HG03280 (cell line): Measurements from ENCODE around the gene A2ML1.
"Not testable (repeated sequence)": the region's sequence is repeated elsewhere in the genome, so short reads cannot be mapped to it uniquely, and the experiment has no call there.

Source experiments
- ATAC-seq: cut with Tn5 transposase; IDR thresholded peaks from one replicate; pipeline ENCODE4 v1.9.1; 2021; ENCODE audit warnings: mild to moderate bottlenecking, moderate library complexity; ENCODE audit not compliant: unreplicated experiment

Gene A2ML1

DNA sequence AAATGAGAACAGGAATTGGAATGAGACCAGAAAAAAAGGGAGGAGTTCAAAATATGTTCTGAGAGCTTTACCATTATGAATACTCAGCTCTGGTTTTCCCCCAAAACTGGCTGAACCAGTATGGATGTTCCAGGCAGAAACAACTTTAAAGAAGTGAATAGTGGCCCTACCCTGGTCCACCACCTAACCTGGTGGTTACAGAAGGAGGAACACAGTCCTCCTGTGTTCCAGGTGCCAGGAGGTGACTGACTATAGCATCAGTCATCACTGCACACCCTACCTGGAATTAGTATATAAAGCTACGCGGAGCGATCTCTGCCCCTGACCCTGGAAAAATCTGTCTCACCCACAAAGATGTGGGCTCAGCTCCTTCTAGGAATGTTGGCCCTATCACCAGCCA lies at the start of gene A2ML1:
Gene A2ML1 (plus strand): TSS at position 324 of the 400 bp plus-strand sequence. CDS start 31 bp downstream, at position 355.
- no peak for ATAC-seq

DNA sequence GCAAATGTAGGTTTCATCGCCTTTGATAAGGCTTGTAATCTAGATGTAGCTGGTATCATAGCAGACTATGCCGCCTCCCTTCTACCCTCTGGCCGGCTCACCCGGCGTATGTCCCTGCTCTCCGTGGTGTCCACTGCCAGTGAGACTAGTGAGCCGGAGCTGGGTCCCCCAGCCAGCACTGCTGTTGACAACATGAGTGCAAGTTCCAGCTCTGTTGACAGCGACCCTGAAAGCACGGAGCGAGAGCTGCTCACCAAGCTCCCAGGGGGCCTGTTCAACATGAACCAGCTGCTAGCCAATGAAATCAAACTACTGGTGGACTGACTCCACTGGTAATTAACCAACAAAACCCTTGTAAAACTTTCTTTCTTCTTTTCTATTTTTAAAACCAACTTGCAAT lies 49.0 kb upstream of the A2ML1 start:
- no peak for ATAC-seq

DNA sequence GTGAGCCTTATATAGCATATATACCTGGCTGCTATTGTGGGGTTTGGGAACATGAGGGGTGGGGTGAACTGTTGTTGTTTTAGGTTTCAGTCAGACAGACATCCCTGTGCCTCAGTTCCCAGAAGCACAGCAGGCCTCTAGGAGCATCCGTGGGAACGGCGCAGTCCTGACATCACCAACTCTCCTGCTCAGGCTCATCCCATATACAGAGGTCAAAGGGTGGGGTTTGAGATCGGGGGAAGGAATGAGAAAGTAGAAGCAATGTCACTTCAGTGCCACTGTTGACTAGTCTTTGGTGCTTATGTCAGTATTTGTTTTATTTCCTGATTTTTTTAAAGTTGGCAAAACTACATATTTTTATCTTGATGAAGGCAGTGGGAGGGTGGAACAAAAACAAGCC lies 43.1 kb upstream of the A2ML1 start:
- ATAC-seq = no peak

DNA sequence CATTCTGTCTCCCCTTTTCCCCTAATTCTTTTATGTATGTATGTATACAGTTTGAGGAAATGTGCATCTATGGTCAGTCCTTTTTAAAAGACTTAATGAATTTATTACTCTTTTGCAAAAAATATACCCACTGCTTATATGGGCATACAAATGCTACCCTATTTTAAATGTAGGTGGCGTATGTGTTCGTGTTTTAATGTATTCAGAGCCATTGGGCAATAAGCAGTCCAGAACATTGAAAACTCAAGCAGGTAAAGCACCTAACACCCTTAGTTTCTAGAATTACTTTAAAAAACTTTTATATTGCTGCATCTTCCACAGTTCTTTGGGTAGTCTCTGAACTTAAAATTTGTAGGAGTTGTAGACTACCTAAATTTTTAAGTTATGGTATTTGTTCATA lies 42.6 kb upstream of the A2ML1 start:
- ATAC-seq = no peak

DNA sequence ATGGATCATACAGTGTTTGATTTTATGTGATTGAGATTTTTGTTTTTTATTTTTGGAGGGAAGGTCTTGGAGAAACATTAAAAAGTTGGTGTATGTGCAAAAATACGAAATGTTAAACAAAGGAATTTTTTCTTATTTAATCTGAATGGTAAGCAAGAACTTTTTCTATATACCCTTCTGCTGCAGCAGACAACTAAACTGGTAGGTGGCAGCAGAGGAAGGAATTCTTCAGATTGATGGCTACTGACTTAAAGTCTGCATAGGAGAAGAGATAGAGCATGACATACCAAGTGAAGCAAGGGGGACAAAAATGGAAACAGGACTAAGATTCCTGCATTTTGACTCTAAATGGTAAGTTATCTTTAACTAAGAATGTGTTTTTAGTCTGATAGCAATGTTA lies 42.0 kb upstream of the A2ML1 start:
- ATAC-seq = no peak

DNA sequence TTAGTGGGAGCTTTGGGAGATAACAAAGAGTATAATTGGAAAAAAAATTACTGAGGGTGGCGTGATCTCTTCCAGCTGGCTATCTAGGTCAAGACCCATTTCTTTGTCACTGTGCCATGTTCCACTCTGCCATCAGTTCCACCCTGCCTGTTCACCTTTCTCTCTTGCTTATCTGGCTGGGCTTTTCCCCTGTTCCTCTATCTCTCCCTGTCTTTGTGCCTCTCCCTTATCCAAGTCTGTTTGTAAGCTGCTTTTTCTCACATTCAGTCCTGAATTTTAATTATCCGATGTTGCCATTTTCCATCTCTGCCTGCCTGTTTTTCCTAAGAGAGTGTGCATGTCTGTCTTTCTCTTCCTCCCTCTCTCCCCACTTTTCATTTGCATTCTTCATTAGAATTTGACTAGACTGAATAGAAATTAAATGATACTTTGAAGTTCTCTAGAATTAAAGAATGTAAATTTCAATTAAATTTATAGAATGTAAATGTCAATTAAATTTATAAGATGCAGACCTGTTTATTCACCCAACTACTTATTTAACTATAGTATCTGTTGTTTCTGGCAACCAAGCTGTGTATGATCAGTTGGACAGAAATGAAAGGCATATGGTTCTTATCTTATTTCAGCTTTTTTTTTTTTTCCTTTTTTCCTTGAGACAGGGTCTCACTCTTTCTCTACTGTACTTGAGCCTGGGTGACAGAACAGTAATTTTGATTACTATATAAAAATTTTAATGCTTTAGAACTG lies 40.9 kb upstream of the A2ML1 start:
- no peak for ATAC-seq

DNA sequence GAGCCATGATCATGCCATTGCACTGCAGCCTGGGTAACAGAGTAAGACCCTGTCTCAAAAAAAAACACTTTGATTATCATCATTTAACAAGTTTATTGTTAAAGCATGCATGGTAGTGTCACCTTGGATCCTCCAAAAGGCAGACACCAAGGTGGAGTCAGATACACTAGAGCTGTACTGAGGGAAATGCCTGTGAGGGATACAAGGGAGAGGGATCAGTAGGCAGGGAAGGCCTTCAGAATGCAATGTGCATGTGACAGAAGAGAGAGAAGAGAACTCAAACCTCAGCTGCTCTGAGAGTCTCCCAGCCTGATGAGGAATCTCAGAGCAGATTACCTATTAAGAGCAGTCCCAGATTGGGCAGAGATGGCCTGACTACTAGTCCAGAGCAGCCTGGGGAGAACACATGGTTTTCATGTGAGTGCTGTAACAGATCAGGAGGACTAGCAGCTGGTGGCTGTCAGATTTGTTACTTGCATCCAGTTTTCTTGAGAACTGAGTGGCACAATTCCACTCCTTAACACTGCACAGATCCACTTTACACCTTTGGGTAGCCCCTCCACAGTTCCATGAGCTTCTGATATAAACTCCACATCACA lies 38.0 kb upstream of the A2ML1 start:
- ATAC-seq = no peak

DNA sequence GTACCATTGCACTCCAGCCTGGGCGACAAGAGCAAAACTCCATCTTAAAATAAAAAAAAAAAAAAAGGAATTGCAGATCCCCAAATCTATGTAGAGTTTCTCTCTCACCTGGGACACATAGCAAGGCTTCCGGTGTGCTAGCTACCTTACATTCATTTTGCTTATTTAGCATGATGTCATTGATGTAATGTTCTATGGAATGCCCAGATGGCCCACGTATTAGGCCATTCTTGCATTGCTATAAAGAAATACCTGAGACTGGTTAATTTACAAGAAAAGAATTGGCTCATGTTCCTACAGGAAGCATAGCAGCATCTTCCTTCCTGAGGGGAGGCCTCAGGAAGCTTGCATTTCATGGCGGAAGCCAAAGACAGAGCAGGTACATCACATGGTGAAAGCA lies 36.9 kb upstream of the A2ML1 start:
- ATAC-seq = no peak

DNA sequence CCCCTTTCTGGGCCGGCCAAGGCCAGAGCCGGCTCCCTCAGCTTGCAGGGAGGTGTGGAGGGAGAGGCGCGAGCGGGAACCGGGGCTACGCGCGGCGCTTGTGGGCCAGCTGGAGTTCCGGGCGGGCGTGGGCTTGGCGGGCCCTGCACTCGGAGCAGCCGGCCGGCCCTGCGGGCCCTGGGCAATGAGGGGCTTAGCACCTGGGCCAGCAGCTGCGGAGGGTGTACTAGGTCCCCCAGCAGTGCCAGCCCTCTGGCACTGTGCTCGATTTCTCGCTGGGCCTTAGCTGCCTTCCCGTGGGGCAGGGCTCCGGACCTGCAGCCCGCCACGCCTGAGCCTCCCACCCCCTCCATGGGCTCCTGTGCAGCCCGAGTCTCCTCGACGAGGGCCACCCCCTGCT lies 35.2 kb upstream of the A2ML1 start:
- ATAC-seq = not testable (repeated sequence)

DNA sequence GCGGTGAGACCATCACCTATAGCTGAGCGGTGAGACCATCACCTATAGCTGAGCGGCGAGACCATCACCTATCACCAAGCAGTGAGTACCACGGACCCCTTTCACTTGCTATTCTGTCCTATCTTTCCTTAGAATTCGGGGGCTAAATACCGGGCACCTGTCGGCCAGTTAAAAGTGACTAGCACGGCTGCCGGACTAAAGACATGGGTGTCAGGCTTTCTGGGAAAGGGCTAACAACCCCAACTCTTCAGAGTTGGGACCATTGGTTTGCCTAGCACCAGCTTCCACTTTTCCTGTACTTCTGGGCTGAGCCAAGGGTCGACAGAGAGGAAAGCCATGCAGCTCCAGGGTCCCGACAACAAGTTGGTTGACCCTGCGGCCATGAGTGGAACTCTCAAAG lies 33.7 kb upstream of the A2ML1 start:
- not testable (repeated sequence) for ATAC-seq

DNA sequence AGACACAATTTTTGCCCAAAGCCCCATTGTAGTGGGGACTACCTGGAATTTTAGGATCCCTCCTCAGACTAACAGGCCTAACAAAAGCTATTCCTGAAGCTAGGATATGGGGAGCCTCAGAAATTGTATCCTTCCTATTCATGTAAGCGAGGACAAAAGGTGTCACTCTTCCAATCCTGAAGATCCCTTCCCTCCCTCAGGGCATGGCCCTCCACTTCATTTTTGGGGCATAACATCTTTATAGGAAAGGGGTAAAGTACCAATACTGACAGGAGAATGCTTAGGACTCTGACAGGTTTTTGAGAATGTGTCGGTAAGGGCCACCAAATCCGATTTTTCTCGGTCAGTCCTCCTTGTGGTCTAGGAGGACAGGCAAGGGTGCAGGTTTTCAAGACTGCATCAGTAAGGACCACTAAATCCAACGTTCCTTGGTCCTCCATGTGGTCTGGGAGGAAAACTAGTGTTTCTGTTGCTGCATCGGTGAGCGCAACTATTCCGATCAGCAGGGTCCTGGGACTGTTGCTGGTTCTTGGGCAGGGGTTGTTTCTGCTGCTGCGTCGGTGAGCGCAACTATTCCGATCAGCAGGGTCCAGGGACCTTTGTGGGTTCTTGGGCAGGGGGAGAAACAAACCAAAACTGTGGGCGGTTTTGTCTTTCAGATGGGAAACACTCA lies 32.9 kb upstream of the A2ML1 start:
- not testable (repeated sequence) for ATAC-seq

DNA sequence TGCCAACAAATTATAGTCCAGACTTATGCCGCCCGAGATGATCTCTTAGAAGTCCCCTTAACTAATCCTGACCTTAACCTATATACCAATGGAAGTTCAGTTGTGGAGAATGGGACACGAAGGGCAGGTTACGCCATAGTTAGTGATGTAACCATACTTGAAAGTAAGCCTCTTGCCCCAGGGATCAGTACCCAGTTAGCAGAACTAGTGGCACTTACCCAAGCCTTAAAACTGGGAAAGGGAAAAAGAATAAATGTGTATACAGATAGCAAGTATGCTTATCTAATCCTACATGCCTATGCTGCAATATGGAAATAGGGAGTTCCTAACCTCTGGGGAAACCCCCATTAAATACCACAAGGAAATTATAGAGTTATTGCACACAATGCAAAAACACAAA lies 29.2 kb upstream of the A2ML1 start:
- not testable (repeated sequence) for ATAC-seq

DNA sequence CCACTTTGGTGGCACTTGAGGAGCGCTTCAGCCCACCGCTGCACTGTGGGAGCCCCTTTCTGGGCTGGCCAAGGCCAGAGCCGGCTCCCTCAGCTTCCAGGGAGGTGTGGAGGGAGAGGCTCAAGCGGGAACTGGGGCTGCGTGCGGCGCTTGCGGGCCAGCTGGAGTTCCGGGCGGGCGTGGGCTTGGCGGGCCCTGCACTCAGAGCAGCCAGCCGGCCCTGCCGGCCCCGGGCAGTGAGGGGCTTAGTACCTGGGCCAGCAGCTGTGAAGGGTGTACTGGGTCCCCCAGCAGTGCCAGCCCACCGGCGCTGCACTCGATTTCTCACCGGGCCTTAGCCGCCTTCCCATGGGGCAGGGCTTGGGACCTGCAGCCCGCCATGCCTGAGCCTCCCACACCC lies 27.8 kb upstream of the A2ML1 start:
- ATAC-seq = not testable (repeated sequence)

DNA sequence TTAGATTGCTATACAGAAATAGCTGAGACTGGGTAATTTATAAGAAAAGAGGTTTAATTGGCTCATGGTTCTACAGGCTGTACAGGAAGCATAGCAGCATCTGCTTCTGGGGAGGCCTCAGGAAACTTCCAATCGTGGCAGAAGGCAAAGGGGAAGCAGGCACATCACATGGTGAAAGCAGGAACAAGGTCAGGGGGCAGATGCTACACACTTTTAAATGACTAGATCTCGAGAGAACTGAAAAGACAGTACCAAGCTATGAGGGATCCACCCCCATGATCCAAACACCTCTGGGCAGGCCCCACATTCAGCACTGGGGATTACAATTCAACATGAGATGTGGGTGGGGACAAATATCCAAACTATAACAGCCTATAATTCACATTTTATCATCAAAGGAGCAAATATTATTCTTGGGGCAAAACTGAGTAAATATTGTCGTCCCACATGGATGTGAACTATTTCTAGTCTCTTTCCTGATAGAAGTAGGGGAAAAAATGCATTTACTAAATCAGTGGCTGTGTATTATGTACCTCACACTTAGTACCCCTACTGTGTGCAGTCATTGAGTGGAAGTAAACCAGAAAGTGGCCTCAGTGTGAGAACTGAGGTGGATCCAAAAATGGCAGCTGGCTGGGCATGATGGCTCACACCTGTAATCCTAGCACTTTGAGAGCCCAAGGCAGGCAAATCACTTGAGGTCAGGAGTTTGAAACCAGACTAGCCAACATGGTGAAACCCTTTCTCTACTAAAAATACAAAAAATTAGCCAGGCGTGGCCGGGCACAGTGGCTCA lies 25.4 kb upstream of the A2ML1 start:
- no peak for ATAC-seq

DNA sequence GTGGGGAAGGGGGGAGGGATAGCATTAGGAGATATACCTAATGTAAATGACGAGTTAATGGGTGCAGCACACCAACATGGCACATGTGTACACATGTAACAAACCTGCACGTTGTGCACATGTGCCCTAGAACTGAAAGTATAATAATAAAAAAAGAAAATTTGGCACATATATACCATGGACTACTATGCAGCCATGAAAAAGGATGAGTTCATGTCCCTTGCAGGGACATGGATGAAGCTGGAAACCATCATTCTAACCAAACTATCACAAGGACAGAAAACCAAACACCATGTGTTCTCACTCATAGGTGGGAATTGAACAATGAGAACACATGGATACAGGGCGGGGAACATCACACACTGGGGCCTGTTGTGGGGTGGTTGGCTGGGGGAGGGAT lies 21.2 kb upstream of the A2ML1 start:
- not testable (repeated sequence) for ATAC-seq

DNA sequence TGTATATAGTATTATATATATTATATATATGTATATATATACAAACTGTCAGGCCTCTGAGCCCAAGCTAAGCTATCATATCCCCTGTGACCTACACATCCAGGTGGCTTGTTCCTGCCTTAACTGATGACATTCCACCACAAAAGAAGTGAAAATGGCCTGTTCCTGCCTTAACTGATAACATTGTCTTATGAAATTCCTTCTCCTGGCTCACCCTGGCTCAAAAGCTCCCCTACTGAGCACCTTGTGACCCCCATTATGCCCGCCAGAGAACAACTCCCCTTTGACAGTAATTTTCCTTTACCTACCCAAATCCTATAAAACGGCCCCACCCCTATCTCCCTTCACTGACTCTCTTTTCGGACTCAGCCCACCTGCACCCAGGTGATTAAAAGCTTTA lies 17.6 kb upstream of the A2ML1 start:
- ATAC-seq = not testable (repeated sequence)

DNA sequence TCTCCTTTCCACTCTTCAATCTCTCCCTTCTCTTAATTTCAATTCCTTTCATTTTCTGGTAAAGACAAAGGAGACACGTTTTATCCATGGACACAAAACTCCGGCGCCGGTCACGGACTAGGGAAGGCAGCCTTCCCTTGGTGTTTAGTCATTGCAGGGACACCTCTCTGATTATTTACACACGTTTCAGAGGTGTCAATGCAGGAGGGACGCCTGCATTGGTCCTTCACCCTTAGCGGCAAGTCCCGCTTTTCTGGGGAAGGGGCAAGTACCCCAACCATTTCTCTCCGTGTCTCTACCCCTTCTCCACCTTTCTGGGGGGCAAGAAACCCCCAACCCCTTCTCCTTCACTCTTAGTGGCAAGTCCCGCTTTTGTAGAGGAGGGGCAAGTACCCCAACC lies 16.9 kb upstream of the A2ML1 start:
- ATAC-seq = not testable (repeated sequence)

DNA sequence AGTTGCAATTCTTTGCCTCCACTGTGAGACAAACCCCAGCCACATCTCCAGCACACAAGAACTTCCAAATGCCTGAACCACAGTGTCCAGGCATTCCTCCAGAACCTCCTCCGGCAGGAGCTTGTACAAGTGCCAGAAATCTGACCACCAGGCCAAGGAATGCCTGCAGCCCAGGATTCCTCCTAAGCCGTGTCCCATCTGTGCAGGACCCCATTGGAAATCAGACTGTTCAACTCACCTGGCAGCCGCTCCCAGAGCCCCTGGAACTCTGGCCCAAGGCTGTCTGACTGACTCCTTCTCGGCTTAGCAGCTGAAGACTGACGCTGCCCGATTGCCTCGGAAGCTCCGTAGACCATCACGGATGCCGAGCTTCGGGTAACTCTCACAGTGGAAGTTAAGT lies 15.3 kb upstream of the A2ML1 start:
- ATAC-seq = not testable (repeated sequence)

DNA sequence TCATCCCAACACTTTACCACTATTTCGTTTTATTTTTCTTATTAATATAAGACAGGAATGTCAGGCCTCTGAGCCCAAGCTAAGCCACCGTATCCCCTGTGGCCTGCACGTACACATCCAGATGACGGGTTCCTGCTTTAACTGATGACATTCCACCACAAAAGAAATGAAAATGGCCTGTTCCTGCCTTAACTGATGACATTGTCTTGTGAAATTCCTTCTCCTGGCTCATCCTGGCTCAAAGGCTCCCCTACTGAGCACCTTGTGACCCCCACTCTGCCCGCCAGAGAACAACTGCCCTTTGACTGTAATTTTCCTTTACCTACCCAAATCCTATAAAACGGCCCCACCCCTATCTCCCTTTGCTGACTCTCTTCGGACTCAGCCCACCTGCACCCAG lies 12.3 kb upstream of the A2ML1 start:
- not testable (repeated sequence) for ATAC-seq

DNA sequence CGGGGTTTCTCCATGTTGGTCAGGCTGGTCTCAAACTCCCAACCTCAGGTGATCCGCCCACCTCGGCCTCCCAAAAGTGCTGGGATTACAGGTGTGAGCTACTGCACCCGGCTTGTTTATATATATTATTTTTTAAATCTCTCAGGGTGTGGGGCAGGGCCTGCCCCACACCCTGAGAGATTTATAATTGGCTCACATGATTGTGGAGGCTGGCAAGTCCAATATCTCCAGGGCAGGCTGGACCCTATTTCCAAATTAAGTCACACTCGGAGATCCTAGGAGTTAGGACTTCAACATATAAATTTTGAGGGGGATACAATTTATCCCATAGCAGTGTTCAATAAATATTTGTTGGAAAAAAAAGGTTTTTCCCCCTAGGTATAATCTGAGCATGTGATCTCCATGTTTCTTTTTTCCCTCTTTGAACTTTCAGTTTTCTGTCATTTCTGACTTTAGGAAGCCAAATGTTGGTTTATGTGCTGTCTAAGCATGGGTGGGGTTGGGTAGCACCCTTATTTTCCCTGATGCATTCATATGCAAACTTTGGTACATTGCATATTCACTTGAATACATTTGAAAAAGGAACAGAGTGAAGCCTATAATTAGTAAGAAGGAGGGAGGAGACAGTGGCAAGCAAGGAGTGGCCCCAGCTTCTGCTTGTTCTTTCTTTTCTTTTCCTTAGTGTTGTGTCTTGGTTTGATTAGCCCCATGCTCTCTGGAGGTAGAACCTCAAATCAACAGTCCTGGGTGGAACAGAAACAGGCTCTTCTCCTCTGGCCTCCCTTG lies 8.7 kb upstream of the A2ML1 start:
- no peak for ATAC-seq
